ENCODE results near the gene WAS. TPM values are rescaled to one million over a fixed set of nuclear protein-coding genes. Genes with fewer than 3 reads are reported as not detected.

The WAS gene

Small RNAs within 50 kb of the gene (small RNA-seq; reads per million reads assigned to genes)
- not detected for gene RNU6-1056P (ENCODE audit: low read depth)

All from mesenchymal stem cell (in vitro differentiated cells and primary cell).